ENCODE measurements around the gene KCNN3.

Gene KCNN3

GRCh38 chr1:154870734-154871133 lies 653 bp upstream of the KCNN3 start:
- H3K27ac ChIP-seq: no peak overlapping the region
- H3K9me3 ChIP-seq (ENCODE audit: control insufficient read depth, low read length): no peaks in the 10 kb centered on the region
- peak overlapping the region; percentile 68 for H2AFZ ChIP-seq
- H3K79me2 ChIP-seq: no peaks in the 10 kb centered on the region
- no peak overlapping the region for H3K4me2 ChIP-seq (ENCODE audit: low read length)
- no peaks in the 10 kb centered on the region for H3K4me1 ChIP-seq
- no peak overlapping the region for H3K9ac ChIP-seq
- H3K4me3 ChIP-seq (ENCODE audit: low read depth, low read length): no peak overlapping the region
- H3K27me3 ChIP-seq (ENCODE audit: control insufficient read depth, insufficient read depth, low read length): no peaks in the 10 kb centered on the region
- H3K36me3 ChIP-seq (ENCODE audit: control insufficient read depth, insufficient read depth, low read length): no peaks in the 10 kb centered on the region
- no peak for TF ChIP-seq CTCF (IDR thresholded peaks at IDR 0.05)

GRCh38 chr1:154869351-154870114 lies 548 bp downstream of the KCNN3 start:
- no peaks in the 10 kb centered on the region for H3K27me3 ChIP-seq (ENCODE audit: control insufficient read depth, insufficient read depth, low read length)
- H3K36me3 ChIP-seq (ENCODE audit: control insufficient read depth, insufficient read depth, low read length): no peaks in the 10 kb centered on the region
- H3K4me3 ChIP-seq (ENCODE audit: low read depth, low read length): peak overlapping the region; percentile 50
- H3K4me1 ChIP-seq: no peaks in the 10 kb centered on the region
- no peak for TF ChIP-seq CTCF (IDR thresholded peaks at IDR 0.05)
- H3K9me3 ChIP-seq (ENCODE audit: control insufficient read depth, low read length): no peaks in the 10 kb centered on the region
- peak overlapping the region; percentile 55 for H3K4me2 ChIP-seq (ENCODE audit: low read length)
- no peak overlapping the region for H3K27ac ChIP-seq
- peak overlapping the region; percentile 68 for H2AFZ ChIP-seq
- no peaks in the 10 kb centered on the region for H3K79me2 ChIP-seq
- no peak overlapping the region for H3K9ac ChIP-seq

GRCh38 chr1:154867841-154868605 lies 2.1 kb downstream of the KCNN3 start:
- H3K27me3 ChIP-seq (ENCODE audit: control insufficient read depth, insufficient read depth, low read length): no peaks in the 10 kb centered on the region
- H3K27ac ChIP-seq: no peak overlapping the region
- H3K4me2 ChIP-seq (ENCODE audit: low read length): peak overlapping the region; percentile 55
- H3K79me2 ChIP-seq: no peaks in the 10 kb centered on the region
- H3K4me1 ChIP-seq: no peaks in the 10 kb centered on the region
- peak overlapping the region; percentile 50 for H3K4me3 ChIP-seq (ENCODE audit: low read depth, low read length)
- H3K9ac ChIP-seq: no peak overlapping the region
- H2AFZ ChIP-seq: no peak overlapping the region
- no peaks in the 10 kb centered on the region for H3K9me3 ChIP-seq (ENCODE audit: control insufficient read depth, low read length)
- no peak for TF ChIP-seq CTCF (IDR thresholded peaks at IDR 0.05)
- no peaks in the 10 kb centered on the region for H3K36me3 ChIP-seq (ENCODE audit: control insufficient read depth, insufficient read depth, low read length)

- Histone ChIP-seq H3K79me2 (no peaks in the 10 kb centered on the region), H3K4me2 (ENCODE audit: low read length) (no peak overlapping the region), H3K9ac (no peak overlapping the region), H2AFZ (no peak overlapping the region), H3K27me3 (ENCODE audit: control insufficient read depth, insufficient read depth, low read length) (no peaks in the 10 kb centered on the region), H3K27ac (no peak overlapping the region), H3K36me3 (ENCODE audit: control insufficient read depth, insufficient read depth, low read length) (no peaks in the 10 kb centered on the region), H3K4me3 (ENCODE audit: low read depth, low read length) (no peak overlapping the region), H3K9me3 (ENCODE audit: control insufficient read depth, low read length) (no peaks in the 10 kb centered on the region), H3K4me1 (no peaks in the 10 kb centered on the region)
- TF ChIP-seq CTCF (IDR thresholded peaks at IDR 0.05): no peak
These were observed 2.8 kb downstream of the KCNN3 start for GRCh38 chr1:154867064-154867825.
